GM12878 (cell line): ENCODE measurements around the gene GGCX. TPM values are rescaled to one million over a fixed set of nuclear protein-coding genes. Genes with fewer than 3 reads are reported as not detected.
A peak's percentile ranks its signal among the peaks of the same experiment; 100 is the strongest.

Experiments
- ATF3 ChIP-seq: IDR thresholded peaks from 2 replicates; pipeline ENCODE4 v1.6.1; 2011; ENCODE audit warnings: low read depth, mild to moderate bottlenecking, low read length, moderate library complexity, borderline replicate concordance; ENCODE audit errors: extremely low read depth
- BRCA1 ChIP-seq: IDR thresholded peaks from 2 replicates; pipeline ENCODE4 v1.6.1; 2011; ENCODE audit warnings: low read depth, low read length, improper control_type of control experiment
- CBFB ChIP-seq: IDR thresholded peaks from 2 replicates; pipeline ENCODE4 v1.6.1; 2016; ENCODE audit warnings: antibody characterized with exemption, low read depth
- CBX5 ChIP-seq: sonication (generic); IDR thresholded peaks from 2 replicates; pipeline ENCODE4 v1.6.1; 2016; ENCODE audit warnings: low read depth, moderate library complexity, mild to moderate bottlenecking, inconsistent platforms
- CTCF ChIP-seq, 3 experiments: IDR thresholded peaks in 2 of 3; conservative IDR thresholded peaks in 1 of 3; 2 replicates each; pipeline ENCODE4 v1.5.1; 2011; ENCODE audit warnings: low read depth in 3 of 3, low read length in 3 of 3, mild to moderate bottlenecking in 3 of 3, control low read depth in 2 of 3, moderate library complexity in 2 of 3, inconsistent platforms in 1 of 3, mixed read lengths in 1 of 3; ENCODE audit not compliant: control insufficient read depth in 2 of 3, insufficient read depth in 1 of 3; ENCODE audit errors: extremely low read depth in 1 of 3
- MEF2A ChIP-seq: IDR thresholded peaks from 2 replicates; pipeline ENCODE4 v1.6.1; 2011; ENCODE audit warnings: low read depth, mild to moderate bottlenecking, low read length, moderate library complexity; ENCODE audit not compliant: insufficient read depth
- NFYB ChIP-seq: IDR thresholded peaks from 2 replicates; pipeline ENCODE4 v1.6.1; 2011; ENCODE audit warnings: low read depth, mild to moderate bottlenecking, low read length, improper control_type of control experiment, moderate library complexity; ENCODE audit not compliant: insufficient read depth
- TBL1XR1 ChIP-seq: IDR thresholded peaks from 2 replicates; pipeline ENCODE4 v1.6.1; 2012; ENCODE audit warnings: low read depth, low read length, improper control_type of control experiment
- TCF3 ChIP-seq: IDR thresholded peaks from 2 replicates; pipeline ENCODE4 v1.6.1; 2012; ENCODE audit warnings: low read depth, mild to moderate bottlenecking, low read length, borderline replicate concordance; ENCODE audit not compliant: insufficient read depth
- ZBED1 ChIP-seq: IDR thresholded peaks from 2 replicates; pipeline ENCODE4 v1.6.1; 2016; ENCODE audit warnings: borderline replicate concordance
- polyA plus RNA-seq, 11 experiments: library from polyadenylated mRNA; depleted of rRNA in 4 of 11; unstranded in 6 of 11; stranded (reverse) in 5 of 11; fragments of >200 nt; fragmentation: Nextera tagmentation in 4 of 11; fragmentation: Illumina TruSeq in 1 of 11; extraction: Ambion mirVana in 4 of 11; extraction: Trizol in 1 of 11; gene quantifications; 1 replicate in 1 of 11; 2 replicates in 10 of 11; pipeline versions ENCODE4 v1.2.1 to v1.2.3, GENCODE V29; 2011 to 2016; ENCODE audit warnings: inconsistent platforms in 2 of 11, missing spikeins in 2 of 11, low read depth in 1 of 11
- total RNA-seq, 4 experiments: library from RNA; depleted of rRNA in 3 of 4; stranded (reverse); fragments of >200 nt in 3 of 4; fragmentation: Illumina TruSeq in 1 of 4; extraction: Trizol in 1 of 4; gene quantifications; 2 replicates each; pipeline versions ENCODE4 v1.2.1 to v1.2.3, GENCODE V29; 2013 to 2021
- TF ChIP-seq, protein P1 (sequence below): fragments of 450-650 bp; IDR thresholded peaks from 2 replicates; pipeline ENCODE4 v1.6.1; 2017; ENCODE audit warnings: mild to moderate bottlenecking, moderate library complexity
- TF ChIP-seq, protein P2 (sequence below): fragments of 450-650 bp; IDR thresholded peaks from 2 replicates; pipeline ENCODE4 v1.6.1; 2018; ENCODE audit warnings: borderline replicate concordance, mild to moderate bottlenecking; ENCODE audit not compliant: partially characterized antibody
- TF ChIP-seq, protein P3 (sequence below): fragments of 450-650 bp; conservative IDR thresholded peaks from 2 replicates; pipeline ENCODE4 v1.6.1; 2017; ENCODE audit warnings: mild to moderate bottlenecking, moderate library complexity
- TF ChIP-seq, protein P4 (sequence below): fragments of 450-650 bp; IDR thresholded peaks from 2 replicates; pipeline ENCODE4 v1.6.1; 2017; ENCODE audit warnings: mild to moderate bottlenecking, low read depth, inconsistent platforms; ENCODE audit not compliant: poor library complexity, severe bottlenecking

The GGCX gene
- total and polyA plus RNA-seq, 10 of the 15 experiments (the other 5 are each of a cell fraction or from before 2014, with no cell fraction given) = 18.1 to 52.7 (median 25.0) TPM

- TF ChIP-seq CTCF (IDR thresholded peaks at IDR 0.05 in 2 of 3, conservative IDR thresholded peaks at IDR 0.05 in 1 of 3; ENCODE audit: control insufficient read depth in 2 of 3, extremely low read depth in 1 of 3, insufficient read depth in 1 of 3, low read depth in 3 of 3, low read length in 3 of 3) = peak; percentile 21 to 33 (median 27); a peak in 5 of 6 replicates
- TF ChIP-seq TCF3 = 0 out of 2 replicates have a peak, but pooled peaks have one; percentile 16
- TF ChIP-seq, protein P1, sequence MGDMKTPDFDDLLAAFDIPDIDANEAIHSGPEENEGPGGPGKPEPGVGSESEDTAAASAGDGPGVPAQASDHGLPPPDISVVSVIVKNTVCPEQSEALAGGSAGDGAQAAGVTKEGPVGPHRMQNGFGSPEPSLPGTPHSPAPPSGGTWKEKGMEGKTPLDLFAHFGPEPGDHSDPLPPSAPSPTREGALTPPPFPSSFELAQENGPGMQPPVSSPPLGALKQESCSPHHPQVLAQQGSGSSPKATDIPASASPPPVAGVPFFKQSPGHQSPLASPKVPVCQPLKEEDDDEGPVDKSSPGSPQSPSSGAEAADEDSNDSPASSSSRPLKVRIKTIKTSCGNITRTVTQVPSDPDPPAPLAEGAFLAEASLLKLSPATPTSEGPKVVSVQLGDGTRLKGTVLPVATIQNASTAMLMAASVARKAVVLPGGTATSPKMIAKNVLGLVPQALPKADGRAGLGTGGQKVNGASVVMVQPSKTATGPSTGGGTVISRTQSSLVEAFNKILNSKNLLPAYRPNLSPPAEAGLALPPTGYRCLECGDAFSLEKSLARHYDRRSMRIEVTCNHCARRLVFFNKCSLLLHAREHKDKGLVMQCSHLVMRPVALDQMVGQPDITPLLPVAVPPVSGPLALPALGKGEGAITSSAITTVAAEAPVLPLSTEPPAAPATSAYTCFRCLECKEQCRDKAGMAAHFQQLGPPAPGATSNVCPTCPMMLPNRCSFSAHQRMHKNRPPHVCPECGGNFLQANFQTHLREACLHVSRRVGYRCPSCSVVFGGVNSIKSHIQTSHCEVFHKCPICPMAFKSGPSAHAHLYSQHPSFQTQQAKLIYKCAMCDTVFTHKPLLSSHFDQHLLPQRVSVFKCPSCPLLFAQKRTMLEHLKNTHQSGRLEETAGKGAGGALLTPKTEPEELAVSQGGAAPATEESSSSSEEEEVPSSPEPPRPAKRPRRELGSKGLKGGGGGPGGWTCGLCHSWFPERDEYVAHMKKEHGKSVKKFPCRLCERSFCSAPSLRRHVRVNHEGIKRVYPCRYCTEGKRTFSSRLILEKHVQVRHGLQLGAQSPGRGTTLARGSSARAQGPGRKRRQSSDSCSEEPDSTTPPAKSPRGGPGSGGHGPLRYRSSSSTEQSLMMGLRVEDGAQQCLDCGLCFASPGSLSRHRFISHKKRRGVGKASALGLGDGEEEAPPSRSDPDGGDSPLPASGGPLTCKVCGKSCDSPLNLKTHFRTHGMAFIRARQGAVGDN = peak; percentile 65
- no peak for TF ChIP-seq CBFB
- no peak for TF ChIP-seq BRCA1
- TF ChIP-seq, protein P2, sequence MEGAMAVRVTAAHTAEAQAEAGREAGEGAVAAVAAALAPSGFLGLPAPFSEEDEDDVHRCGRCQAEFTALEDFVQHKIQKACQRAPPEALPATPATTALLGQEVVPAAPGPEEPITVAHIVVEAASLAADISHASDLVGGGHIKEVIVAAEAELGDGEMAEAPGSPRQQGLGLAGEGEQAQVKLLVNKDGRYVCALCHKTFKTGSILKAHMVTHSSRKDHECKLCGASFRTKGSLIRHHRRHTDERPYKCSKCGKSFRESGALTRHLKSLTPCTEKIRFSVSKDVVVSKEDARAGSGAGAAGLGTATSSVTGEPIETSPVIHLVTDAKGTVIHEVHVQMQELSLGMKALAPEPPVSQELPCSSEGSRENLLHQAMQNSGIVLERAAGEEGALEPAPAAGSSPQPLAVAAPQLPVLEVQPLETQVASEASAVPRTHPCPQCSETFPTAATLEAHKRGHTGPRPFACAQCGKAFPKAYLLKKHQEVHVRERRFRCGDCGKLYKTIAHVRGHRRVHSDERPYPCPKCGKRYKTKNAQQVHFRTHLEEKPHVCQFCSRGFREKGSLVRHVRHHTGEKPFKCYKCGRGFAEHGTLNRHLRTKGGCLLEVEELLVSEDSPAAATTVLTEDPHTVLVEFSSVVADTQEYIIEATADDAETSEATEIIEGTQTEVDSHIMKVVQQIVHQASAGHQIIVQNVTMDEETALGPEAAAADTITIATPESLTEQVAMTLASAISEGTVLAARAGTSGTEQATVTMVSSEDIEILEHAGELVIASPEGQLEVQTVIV = no peak
- no peak for TF ChIP-seq CBX5
- no peak for TF ChIP-seq MEF2A
- peak; percentile 71; the same call in 1 of the 2 replicates for TF ChIP-seq ATF3
- no peak for TF ChIP-seq ZBED1
- no peak for TF ChIP-seq TBL1XR1
- TF ChIP-seq NFYB = no peak
- TF ChIP-seq, protein P3, sequence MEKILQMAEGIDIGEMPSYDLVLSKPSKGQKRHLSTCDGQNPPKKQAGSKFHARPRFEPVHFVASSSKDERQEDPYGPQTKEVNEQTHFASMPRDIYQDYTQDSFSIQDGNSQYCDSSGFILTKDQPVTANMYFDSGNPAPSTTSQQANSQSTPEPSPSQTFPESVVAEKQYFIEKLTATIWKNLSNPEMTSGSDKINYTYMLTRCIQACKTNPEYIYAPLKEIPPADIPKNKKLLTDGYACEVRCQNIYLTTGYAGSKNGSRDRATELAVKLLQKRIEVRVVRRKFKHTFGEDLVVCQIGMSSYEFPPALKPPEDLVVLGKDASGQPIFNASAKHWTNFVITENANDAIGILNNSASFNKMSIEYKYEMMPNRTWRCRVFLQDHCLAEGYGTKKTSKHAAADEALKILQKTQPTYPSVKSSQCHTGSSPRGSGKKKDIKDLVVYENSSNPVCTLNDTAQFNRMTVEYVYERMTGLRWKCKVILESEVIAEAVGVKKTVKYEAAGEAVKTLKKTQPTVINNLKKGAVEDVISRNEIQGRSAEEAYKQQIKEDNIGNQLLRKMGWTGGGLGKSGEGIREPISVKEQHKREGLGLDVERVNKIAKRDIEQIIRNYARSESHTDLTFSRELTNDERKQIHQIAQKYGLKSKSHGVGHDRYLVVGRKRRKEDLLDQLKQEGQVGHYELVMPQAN = peak; percentile 90
- TF ChIP-seq, protein P4, sequence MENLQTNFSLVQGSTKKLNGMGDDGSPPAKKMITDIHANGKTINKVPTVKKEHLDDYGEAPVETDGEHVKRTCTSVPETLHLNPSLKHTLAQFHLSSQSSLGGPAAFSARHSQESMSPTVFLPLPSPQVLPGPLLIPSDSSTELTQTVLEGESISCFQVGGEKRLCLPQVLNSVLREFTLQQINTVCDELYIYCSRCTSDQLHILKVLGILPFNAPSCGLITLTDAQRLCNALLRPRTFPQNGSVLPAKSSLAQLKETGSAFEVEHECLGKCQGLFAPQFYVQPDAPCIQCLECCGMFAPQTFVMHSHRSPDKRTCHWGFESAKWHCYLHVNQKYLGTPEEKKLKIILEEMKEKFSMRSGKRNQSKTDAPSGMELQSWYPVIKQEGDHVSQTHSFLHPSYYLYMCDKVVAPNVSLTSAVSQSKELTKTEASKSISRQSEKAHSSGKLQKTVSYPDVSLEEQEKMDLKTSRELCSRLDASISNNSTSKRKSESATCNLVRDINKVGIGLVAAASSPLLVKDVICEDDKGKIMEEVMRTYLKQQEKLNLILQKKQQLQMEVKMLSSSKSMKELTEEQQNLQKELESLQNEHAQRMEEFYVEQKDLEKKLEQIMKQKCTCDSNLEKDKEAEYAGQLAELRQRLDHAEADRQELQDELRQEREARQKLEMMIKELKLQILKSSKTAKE = no peak
These were observed 41.4 kb upstream of the GGCX start, which contains the start of gene TMEM150A (continued) for GRCh38 chr2:85602476-85603234.
